GM23338 (cell line): ENCODE results near the gene CDK13. TPM values are rescaled to one million over a fixed set of nuclear protein-coding genes. Genes with fewer than 3 reads are reported as not detected.

Experiments
- ATAC-seq: fragments of 200-7000 bp; cut with Tn5 transposase; 3 replicates; pipeline ENCODE4 v1.9.1; 2020
- DNase-seq: peaks from one replicate; pipeline ENCODE4 v3.0.0-alpha.2; 2015; ENCODE audit warnings: low spot score
- H2AFZ ChIP-seq: fragments of 200-600 bp; sonication (generic); 2 replicates; pipeline ENCODE4 v1.8.0; 2016; ENCODE audit warnings: antibody characterized with exemption, mild to moderate bottlenecking, moderate library complexity
- H3F3A ChIP-seq: fragments of 200-600 bp; sonication (generic); replicated peaks from 2 replicates; pipeline ENCODE4 v1.8.0; 2017; ENCODE audit warnings: antibody characterized with exemption, mixed run types, low read depth
- H3K27ac ChIP-seq: fragments of 200-600 bp; sonication (generic); 2 replicates; pipeline ENCODE4 v1.6.1; 2016; ENCODE audit warnings: low read depth
- H3K27me3 ChIP-seq: fragments of 200-600 bp; sonication (generic); 2 replicates; pipeline ENCODE4 v1.8.0; 2016; ENCODE audit warnings: mild to moderate bottlenecking, mixed run types, moderate library complexity; ENCODE audit not compliant: insufficient read depth
- H3K36me3 ChIP-seq: fragments of 200-600 bp; sonication (generic); 2 replicates; pipeline ENCODE4 v1.8.0; 2016; ENCODE audit warnings: mild to moderate bottlenecking; ENCODE audit not compliant: insufficient read depth
- H3K4me1 ChIP-seq: fragments of 200-600 bp; sonication (generic); 2 replicates; pipeline ENCODE4 v1.8.0; 2016; ENCODE audit warnings: mild to moderate bottlenecking, moderate library complexity; ENCODE audit not compliant: insufficient read depth
- H3K4me2 ChIP-seq: fragments of 200-600 bp; sonication (generic); 2 replicates; pipeline ENCODE4 v1.7.1; 2017; ENCODE audit warnings: mixed run types
- H3K4me3 ChIP-seq: fragments of 200-600 bp; sonication (generic); 2 replicates; pipeline ENCODE4 v1.6.1; 2016; ENCODE audit warnings: mixed run types
- H3K79me2 ChIP-seq: fragments of 200-600 bp; sonication (generic); replicated peaks from 2 replicates; pipeline ENCODE4 v1.8.0; 2017; ENCODE audit warnings: mild to moderate bottlenecking; ENCODE audit not compliant: insufficient read depth
- H3K9me2 ChIP-seq: fragments of 200-600 bp; sonication (generic); 2 replicates; pipeline ENCODE4 v1.8.0; 2017; ENCODE audit not compliant: insufficient read depth
- H4K20me1 ChIP-seq: fragments of 200-600 bp; sonication (generic); replicated peaks from 2 replicates; pipeline ENCODE4 v1.8.0; 2017; ENCODE audit warnings: mild to moderate bottlenecking; ENCODE audit not compliant: insufficient read depth
- H3K27ac Mint-ChIP-seq: 2 replicates; pipeline ENCODE4 v1.8.0; 2020; ENCODE audit warnings: inconsistent platforms, mild to moderate bottlenecking, moderate library complexity, mixed read lengths
- H3K27me3 Mint-ChIP-seq: 3 replicates; pipeline ENCODE4 v1.8.0; 2022; ENCODE audit warnings: low read depth, mild to moderate bottlenecking, moderate library complexity, mixed read lengths, inconsistent platforms; ENCODE audit not compliant: insufficient read depth, poor library complexity
- H3K36me3 Mint-ChIP-seq: 3 replicates; pipeline ENCODE4 v1.8.0; 2021; ENCODE audit warnings: low read depth, mild to moderate bottlenecking, inconsistent platforms, moderate library complexity, mixed read lengths
- H3K4me1 Mint-ChIP-seq: 3 replicates; pipeline ENCODE4 v1.8.0; 2020; ENCODE audit warnings: mild to moderate bottlenecking, inconsistent platforms, mixed read lengths
- H3K4me3 Mint-ChIP-seq: 3 replicates; pipeline ENCODE4 v1.8.0; 2021; ENCODE audit warnings: moderate library complexity, mild to moderate bottlenecking, inconsistent platforms, mixed read lengths
- H3K9me3 Mint-ChIP-seq: 3 replicates; pipeline ENCODE4 v1.8.0; 2020; ENCODE audit warnings: moderate library complexity, mild to moderate bottlenecking, inconsistent platforms, mixed read lengths
- EZH2phosphoT487 ChIP-seq: fragments of 200-600 bp; sonication (generic); IDR thresholded peaks from one replicate; pipeline ENCODE4 v1.8.1; 2018; ENCODE audit warnings: antibody characterized with exemption; ENCODE audit not compliant: unreplicated experiment
- JUNB ChIP-seq: IDR thresholded peaks from one replicate; pipeline ENCODE4 v1.6.1; 2016; ENCODE audit warnings: antibody characterized with exemption; ENCODE audit not compliant: unreplicated experiment
- NANOG ChIP-seq: IDR thresholded peaks from 2 replicates; pipeline ENCODE4 v1.6.1; 2016; ENCODE audit warnings: antibody characterized with exemption, borderline replicate concordance
- ZNF331 ChIP-seq: fragments of 250-450 bp; sonication (Bioruptor Pico); IDR thresholded peaks from 2 replicates; pipeline ENCODE4 v1.5.0; 2020; ENCODE audit warnings: low read depth, mild to moderate bottlenecking, moderate library complexity
- polyA plus RNA-seq: library from polyadenylated mRNA; unstranded; fragments of >200 nt; fragmentation: Nextera tagmentation; extraction: Ambion mirVana; gene quantifications from 2 replicates; pipeline ENCODE4 v1.2.1, GENCODE V29; 2016
- total RNA-seq: library from RNA; depleted of rRNA; stranded (reverse); fragments of >200 nt; shearing (Covaris generic); gene quantifications from 2 replicates; pipeline ENCODE4 v1.2.3, GENCODE V29; 2014
- TF ChIP-seq, protein P1 (sequence below): fragments of 250-450 bp; sonication (Bioruptor Pico); IDR thresholded peaks from 2 replicates; pipeline ENCODE4 v1.5.0; 2020; ENCODE audit warnings: mild to moderate bottlenecking, moderate library complexity
- TF ChIP-seq, protein P2 (sequence below), 2 experiments: fragments of 200-600 bp in 1 of 2; sonication (generic) in 1 of 2; conservative IDR thresholded peaks; 2 replicates each; pipeline versions ENCODE4 v1.5.1 to v1.6.1; 2016 to 2017; ENCODE audit warnings: antibody characterized with exemption in 2 of 2, low read depth in 2 of 2, mild to moderate bottlenecking in 2 of 2, moderate library complexity in 1 of 2

Gene CDK13
- total and polyA plus RNA-seq, 2 experiments from 2014 or later = 39.4 to 80.2 TPM

DNA sequence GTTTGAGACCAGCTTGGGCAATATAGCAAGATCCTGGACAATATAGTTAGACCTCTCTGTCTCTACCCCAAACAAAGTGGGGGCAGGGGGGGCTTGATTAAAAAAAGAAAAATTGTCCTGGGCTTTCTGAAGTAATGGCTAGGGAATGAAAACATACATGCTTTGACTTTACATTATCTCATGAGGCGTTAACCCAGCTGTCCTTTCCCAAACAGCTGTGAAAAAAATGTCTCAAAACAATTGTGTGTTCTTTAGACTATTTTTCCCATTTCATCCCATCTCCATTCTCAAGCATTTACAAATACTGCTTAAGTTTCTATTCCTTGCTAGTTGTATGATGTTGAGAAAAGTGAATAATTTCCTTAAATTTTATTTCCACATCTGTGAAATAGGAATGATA is 27.0 kb upstream of the CDK13 start (continued):
- TF ChIP-seq, protein P1, sequence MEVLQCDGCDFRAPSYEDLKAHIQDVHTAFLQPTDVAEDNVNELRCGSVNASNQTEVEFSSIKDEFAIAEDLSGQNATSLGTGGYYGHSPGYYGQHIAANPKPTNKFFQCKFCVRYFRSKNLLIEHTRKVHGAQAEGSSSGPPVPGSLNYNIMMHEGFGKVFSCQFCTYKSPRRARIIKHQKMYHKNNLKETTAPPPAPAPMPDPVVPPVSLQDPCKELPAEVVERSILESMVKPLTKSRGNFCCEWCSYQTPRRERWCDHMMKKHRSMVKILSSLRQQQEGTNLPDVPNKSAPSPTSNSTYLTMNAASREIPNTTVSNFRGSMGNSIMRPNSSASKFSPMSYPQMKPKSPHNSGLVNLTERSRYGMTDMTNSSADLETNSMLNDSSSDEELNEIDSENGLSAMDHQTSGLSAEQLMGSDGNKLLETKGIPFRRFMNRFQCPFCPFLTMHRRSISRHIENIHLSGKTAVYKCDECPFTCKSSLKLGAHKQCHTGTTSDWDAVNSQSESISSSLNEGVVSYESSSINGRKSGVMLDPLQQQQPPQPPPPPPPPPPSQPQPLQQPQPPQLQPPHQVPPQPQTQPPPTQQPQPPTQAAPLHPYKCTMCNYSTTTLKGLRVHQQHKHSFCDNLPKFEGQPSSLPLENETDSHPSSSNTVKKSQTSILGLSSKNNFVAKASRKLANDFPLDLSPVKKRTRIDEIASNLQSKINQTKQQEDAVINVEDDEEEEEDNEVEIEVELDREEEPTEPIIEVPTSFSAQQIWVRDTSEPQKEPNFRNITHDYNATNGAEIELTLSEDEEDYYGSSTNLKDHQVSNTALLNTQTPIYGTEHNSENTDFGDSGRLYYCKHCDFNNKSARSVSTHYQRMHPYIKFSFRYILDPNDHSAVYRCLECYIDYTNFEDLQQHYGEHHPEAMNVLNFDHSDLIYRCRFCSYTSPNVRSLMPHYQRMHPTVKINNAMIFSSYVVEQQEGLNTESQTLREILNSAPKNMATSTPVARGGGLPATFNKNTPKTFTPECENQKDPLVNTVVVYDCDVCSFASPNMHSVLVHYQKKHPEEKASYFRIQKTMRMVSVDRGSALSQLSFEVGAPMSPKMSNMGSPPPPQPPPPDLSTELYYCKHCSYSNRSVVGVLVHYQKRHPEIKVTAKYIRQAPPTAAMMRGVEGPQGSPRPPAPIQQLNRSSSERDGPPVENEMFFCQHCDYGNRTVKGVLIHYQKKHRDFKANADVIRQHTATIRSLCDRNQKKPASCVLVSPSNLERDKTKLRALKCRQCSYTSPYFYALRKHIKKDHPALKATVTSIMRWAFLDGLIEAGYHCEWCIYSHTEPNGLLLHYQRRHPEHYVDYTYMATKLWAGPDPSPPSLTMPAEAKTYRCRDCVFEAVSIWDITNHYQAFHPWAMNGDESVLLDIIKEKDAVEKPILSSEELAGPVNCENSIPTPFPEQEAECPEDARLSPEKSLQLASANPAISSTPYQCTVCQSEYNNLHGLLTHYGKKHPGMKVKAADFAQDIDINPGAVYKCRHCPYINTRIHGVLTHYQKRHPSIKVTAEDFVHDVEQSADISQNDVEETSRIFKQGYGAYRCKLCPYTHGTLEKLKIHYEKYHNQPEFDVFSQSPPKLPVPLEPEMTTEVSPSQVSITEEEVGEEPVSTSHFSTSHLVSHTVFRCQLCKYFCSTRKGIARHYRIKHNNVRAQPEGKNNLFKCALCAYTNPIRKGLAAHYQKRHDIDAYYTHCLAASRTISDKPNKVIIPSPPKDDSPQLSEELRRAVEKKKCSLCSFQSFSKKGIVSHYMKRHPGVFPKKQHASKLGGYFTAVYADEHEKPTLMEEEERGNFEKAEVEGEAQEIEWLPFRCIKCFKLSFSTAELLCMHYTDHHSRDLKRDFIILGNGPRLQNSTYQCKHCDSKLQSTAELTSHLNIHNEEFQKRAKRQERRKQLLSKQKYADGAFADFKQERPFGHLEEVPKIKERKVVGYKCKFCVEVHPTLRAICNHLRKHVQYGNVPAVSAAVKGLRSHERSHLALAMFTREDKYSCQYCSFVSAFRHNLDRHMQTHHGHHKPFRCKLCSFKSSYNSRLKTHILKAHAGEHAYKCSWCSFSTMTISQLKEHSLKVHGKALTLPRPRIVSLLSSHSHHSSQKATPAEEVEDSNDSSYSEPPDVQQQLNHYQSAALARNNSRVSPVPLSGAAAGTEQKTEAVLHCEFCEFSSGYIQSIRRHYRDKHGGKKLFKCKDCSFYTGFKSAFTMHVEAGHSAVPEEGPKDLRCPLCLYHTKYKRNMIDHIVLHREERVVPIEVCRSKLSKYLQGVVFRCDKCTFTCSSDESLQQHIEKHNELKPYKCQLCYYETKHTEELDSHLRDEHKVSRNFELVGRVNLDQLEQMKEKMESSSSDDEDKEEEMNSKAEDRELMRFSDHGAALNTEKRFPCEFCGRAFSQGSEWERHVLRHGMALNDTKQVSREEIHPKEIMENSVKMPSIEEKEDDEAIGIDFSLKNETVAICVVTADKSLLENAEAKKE (CRISPR knock-in tag) = no peak
- TF ChIP-seq, protein P2, sequence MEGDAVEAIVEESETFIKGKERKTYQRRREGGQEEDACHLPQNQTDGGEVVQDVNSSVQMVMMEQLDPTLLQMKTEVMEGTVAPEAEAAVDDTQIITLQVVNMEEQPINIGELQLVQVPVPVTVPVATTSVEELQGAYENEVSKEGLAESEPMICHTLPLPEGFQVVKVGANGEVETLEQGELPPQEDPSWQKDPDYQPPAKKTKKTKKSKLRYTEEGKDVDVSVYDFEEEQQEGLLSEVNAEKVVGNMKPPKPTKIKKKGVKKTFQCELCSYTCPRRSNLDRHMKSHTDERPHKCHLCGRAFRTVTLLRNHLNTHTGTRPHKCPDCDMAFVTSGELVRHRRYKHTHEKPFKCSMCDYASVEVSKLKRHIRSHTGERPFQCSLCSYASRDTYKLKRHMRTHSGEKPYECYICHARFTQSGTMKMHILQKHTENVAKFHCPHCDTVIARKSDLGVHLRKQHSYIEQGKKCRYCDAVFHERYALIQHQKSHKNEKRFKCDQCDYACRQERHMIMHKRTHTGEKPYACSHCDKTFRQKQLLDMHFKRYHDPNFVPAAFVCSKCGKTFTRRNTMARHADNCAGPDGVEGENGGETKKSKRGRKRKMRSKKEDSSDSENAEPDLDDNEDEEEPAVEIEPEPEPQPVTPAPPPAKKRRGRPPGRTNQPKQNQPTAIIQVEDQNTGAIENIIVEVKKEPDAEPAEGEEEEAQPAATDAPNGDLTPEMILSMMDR (conservative IDR thresholded peaks at IDR 0.05; ENCODE audit: low read depth in 2 of 2) = no peak
- TF ChIP-seq NANOG (no peak), EZH2phosphoT487 (no peak)

DNA sequence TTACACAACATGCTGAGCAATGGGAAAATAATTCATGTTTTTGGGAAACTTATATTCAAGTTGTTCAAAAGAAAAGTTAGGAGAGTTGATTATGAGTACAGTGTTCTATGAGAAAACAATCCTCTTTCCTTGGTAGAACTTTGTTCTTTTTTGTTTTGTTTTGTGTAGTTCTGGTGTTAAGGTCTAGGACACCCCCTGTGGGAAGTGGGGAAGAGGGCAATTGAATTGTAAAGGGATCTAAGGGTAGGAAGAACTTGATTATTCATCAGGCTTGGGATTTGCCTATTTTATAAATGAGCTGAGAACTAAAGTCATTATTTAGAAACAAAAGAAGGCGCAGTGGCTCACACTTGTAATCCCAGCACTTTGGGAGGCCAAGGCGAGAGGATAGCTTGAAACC is 25.9 kb upstream of the CDK13 start:
- Histone ChIP-seq H3K9me2 (peaks cover 4% of the 10 kb centered on the region; the same call in 1 of the 2 replicates), H3K4me1 (peaks cover 11% of the 10 kb centered on the region), H3K4me3 (no peak overlapping the region), H3K27me3 (no peaks in the 10 kb centered on the region), H4K20me1 (no peaks in the 10 kb centered on the region), H3F3A (no peaks in the 10 kb centered on the region), H2AFZ (peak overlapping the region; percentile 33; the same call in 1 of the 2 replicates), H3K79me2 (no peaks in the 10 kb centered on the region), H3K4me2 (0 out of 2 replicates have a peak overlapping the region, but pooled peaks have one; percentile 5), H3K27ac (no peak overlapping the region), H3K36me3 (no peaks in the 10 kb centered on the region)
- no peaks in the 10 kb centered on the region for H3K9me3 Mint-ChIP-seq
- ATAC-seq (peak; percentile 42), DNase-seq (peak; percentile 35)
- no peaks in the 10 kb centered on the region for H3K36me3 Mint-ChIP-seq
- peak overlapping the region; percentile 1; the same call in 1 of the 2 replicates for H3K27ac Mint-ChIP-seq
- no peak for TF ChIP-seq NANOG
- TF ChIP-seq, protein P2 (conservative IDR thresholded peaks at IDR 0.05; ENCODE audit: low read depth in 2 of 2) = peak; percentile 28 to 31; a peak in 3 of 4 replicates
- TF ChIP-seq ZNF331 (CRISPR knock-in tag) = no peak
- no peak for TF ChIP-seq JUNB
- H3K4me1 Mint-ChIP-seq = peaks cover 20% of the 10 kb centered on the region
- H3K4me3 Mint-ChIP-seq = no peak overlapping the region
- H3K27me3 Mint-ChIP-seq = peaks cover 3% of the 10 kb centered on the region
